NCI-H1105 treated with DMSO at 0.1 percent for 48 hours (cell line): ENCODE data around the gene TUBAL3.
A peak's percentile ranks its signal among the peaks of the same experiment; 100 is the strongest.

ENCODE experiments used
- DNase-seq: peaks from one replicate; lab custom pipeline; 2025; lab: John Stamatoyannopoulos, UW

The TUBAL3 gene

GRCh38 chr10:5404208-5405041 lies at the start of gene TUBAL3:
Gene TUBAL3, minus strand, starts transcription at chr10:5404828. Its CDS starts 36 bp downstream, at chr10:5404792.
- DNase-seq = no peak

- DNase-seq = no peak
Observed at GRCh38 chr10:5453749-5454489, 49.3 kb upstream of the TUBAL3 start.

- no peak for DNase-seq
Observed at GRCh38 chr10:5450605-5451384, 46.2 kb upstream of the TUBAL3 start.

- no peak for DNase-seq
Observed at GRCh38 chr10:5449823-5450222, 45.2 kb upstream of the TUBAL3 start.

- DNase-seq = no peak
Observed at GRCh38 chr10:5449227-5449626, 44.6 kb upstream of the TUBAL3 start.

- DNase-seq = no peak
Observed at GRCh38 chr10:5448333-5449001, 43.8 kb upstream of the TUBAL3 start.

GRCh38 chr10:5447611-5448071 lies 43.0 kb upstream of the TUBAL3 start:
- no peak for DNase-seq

- DNase-seq = no peak
Observed at GRCh38 chr10:5447056-5447455, 42.4 kb upstream of the TUBAL3 start.

GRCh38 chr10:5446390-5446926 lies 41.8 kb upstream of the TUBAL3 start:
- peak; percentile 74 for DNase-seq

GRCh38 chr10:5445006-5445405 lies 40.4 kb upstream of the TUBAL3 start:
- DNase-seq = no peak

GRCh38 chr10:5443429-5443828 lies 38.8 kb upstream of the TUBAL3 start:
- no peak for DNase-seq

- no peak for DNase-seq
Observed at GRCh38 chr10:5442990-5443370, 38.4 kb upstream of the TUBAL3 start.

- peak; percentile 46 for DNase-seq
Observed at GRCh38 chr10:5442065-5442989, 37.7 kb upstream of the TUBAL3 start.

GRCh38 chr10:5441106-5441505 lies 36.5 kb upstream of the TUBAL3 start:
- no peak for DNase-seq

- DNase-seq = no peak
Observed at GRCh38 chr10:5440206-5440605, 35.6 kb upstream of the TUBAL3 start.

- DNase-seq = no peak
Observed at GRCh38 chr10:5435328-5435727, 30.7 kb upstream of the TUBAL3 start.

GRCh38 chr10:5434017-5434753 lies 29.6 kb upstream of the TUBAL3 start:
- DNase-seq = peak; percentile 26

- DNase-seq = no peak
Observed at GRCh38 chr10:5433182-5433581, 28.6 kb upstream of the TUBAL3 start.

GRCh38 chr10:5428133-5428532 lies 23.5 kb upstream of the TUBAL3 start:
- no peak for DNase-seq

GRCh38 chr10:5424751-5425150 lies 20.1 kb upstream of the TUBAL3 start:
- no peak for DNase-seq
